Measurements from ENCODE around the gene HMGB3.

GRCh38 chrX:150958177-150958576, 25.0 kb upstream of the HMGB3 start:
- TF ChIP-seq, protein P1, sequence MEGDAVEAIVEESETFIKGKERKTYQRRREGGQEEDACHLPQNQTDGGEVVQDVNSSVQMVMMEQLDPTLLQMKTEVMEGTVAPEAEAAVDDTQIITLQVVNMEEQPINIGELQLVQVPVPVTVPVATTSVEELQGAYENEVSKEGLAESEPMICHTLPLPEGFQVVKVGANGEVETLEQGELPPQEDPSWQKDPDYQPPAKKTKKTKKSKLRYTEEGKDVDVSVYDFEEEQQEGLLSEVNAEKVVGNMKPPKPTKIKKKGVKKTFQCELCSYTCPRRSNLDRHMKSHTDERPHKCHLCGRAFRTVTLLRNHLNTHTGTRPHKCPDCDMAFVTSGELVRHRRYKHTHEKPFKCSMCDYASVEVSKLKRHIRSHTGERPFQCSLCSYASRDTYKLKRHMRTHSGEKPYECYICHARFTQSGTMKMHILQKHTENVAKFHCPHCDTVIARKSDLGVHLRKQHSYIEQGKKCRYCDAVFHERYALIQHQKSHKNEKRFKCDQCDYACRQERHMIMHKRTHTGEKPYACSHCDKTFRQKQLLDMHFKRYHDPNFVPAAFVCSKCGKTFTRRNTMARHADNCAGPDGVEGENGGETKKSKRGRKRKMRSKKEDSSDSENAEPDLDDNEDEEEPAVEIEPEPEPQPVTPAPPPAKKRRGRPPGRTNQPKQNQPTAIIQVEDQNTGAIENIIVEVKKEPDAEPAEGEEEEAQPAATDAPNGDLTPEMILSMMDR (conservative IDR thresholded peaks at IDR 0.05) = no peak
- TF ChIP-seq ZFX (IDR thresholded peaks at IDR 0.05) = no peak
